Cardiac fibroblast (primary cell): ENCODE data around the gene SP100.
A peak's percentile ranks its signal among the peaks of the same experiment; 100 is the strongest.
"Not testable (repeated sequence)": the region's sequence is repeated elsewhere in the genome, so short reads cannot be mapped to it uniquely, and the experiment has no call there.

ENCODE experiments used
- DNase-seq, 2 donors: peaks; one replicate each; pipeline versions ENCODE4 v3.0.0 to v3.0.0-alpha.2; 2010; ENCODE audit warnings: low read depth in 2 of 2
- H3K4me3 ChIP-seq, 2 donors: replicated peaks in 1 of 2; 1 replicate in 1 of 2; 2 replicates in 1 of 2; pipeline ENCODE4 v1.5.1; 2011; ENCODE audit warnings: low read depth in 2 of 2, low read length in 2 of 2, mild to moderate bottlenecking in 2 of 2, moderate library complexity in 1 of 2
- TF ChIP-seq, protein P1 (sequence below): IDR thresholded peaks from one replicate; pipeline ENCODE4 v1.5.1; 2011; ENCODE audit warnings: low read depth, mild to moderate bottlenecking, low read length, inconsistent platforms

The SP100 gene

GRCh38 chr2:230429513-230429912 lies 13.5 kb downstream of the SP100 start:
- TF ChIP-seq, protein P1, sequence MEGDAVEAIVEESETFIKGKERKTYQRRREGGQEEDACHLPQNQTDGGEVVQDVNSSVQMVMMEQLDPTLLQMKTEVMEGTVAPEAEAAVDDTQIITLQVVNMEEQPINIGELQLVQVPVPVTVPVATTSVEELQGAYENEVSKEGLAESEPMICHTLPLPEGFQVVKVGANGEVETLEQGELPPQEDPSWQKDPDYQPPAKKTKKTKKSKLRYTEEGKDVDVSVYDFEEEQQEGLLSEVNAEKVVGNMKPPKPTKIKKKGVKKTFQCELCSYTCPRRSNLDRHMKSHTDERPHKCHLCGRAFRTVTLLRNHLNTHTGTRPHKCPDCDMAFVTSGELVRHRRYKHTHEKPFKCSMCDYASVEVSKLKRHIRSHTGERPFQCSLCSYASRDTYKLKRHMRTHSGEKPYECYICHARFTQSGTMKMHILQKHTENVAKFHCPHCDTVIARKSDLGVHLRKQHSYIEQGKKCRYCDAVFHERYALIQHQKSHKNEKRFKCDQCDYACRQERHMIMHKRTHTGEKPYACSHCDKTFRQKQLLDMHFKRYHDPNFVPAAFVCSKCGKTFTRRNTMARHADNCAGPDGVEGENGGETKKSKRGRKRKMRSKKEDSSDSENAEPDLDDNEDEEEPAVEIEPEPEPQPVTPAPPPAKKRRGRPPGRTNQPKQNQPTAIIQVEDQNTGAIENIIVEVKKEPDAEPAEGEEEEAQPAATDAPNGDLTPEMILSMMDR: no peak

DNA sequence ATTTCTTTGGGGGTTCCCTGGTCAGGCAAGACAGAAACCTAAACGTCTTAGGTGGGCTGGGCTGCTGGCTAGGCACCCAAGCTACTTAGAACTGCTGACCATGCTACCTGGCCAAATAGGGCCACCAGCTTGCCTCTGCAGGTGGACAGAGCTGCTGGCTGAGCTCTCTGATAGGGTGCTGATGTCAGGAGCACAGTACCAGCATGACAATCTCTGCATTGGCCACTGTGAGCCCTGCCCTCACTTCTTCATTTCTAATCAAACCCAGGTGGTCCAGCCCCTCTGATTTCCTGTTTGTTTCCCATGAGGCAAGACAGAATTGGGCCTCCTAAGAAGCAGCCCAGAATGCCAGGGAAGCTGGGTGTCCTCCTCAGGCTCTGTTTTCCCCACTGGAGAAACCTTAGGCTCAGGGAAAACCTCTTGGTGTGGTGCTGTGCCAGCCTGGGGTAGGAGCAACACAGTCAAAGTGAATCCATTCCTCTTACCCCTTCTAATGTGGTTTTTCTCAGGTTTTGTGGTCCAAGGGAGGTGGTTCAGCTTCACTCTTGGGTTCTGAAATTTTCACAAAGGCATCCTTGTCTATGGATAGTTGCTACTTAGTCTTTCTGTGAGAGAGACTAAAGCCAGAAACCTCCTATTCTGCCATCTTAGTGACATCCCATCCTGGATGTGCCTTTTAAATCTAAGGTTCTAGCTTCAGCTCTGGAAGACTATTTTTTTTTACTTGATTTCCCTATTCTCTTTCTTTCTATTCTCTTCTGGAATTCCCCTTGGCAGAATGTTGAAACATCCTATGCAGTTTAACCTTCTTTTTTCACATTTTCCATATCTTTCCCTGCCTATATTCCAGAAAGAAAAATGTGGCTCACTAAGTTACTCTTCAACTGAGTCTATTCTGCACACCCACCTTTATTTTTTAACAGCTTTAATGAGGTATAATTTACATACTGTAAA lies 15.2 kb downstream of the SP100 start:
- DNase-seq: no peak
- H3K4me3 ChIP-seq: no peak overlapping the region
- TF ChIP-seq, protein P1: no peak

More at GRCh38 chr2:230429513-230429912, 13.5 kb downstream of the SP100 start:
- no peak for DNase-seq
- no peak overlapping the region for H3K4me3 ChIP-seq

- H3K4me3 ChIP-seq: no peak overlapping the region
- peak in 1 of 2 donors; percentile 51 for DNase-seq
- TF ChIP-seq, protein P1: no peak
Observed at GRCh38 chr2:230434677-230435324, 18.8 kb downstream of the SP100 start.

DNA sequence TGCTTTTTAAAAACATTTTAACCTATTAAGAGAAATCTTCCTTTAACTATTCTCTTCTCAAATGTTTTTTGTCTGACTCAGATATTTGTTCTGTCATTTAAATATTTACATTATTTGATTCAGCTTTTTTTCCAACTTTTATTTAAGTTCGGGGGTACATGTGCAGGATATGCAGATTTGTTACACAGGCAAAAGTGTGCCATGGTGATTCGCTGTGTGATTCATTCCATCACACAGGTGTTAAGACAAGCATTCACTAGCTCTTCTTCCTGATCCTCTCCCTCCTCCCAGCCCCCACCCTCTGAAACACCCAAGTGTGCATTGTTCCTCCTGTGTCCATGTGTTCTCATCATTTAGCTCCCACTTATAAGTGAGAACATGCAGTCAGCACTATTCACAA lies 19.4 kb downstream of the SP100 start:
- no peak for DNase-seq
- H3K4me3 ChIP-seq: no peak overlapping the region
- TF ChIP-seq, protein P1: no peak

DNA sequence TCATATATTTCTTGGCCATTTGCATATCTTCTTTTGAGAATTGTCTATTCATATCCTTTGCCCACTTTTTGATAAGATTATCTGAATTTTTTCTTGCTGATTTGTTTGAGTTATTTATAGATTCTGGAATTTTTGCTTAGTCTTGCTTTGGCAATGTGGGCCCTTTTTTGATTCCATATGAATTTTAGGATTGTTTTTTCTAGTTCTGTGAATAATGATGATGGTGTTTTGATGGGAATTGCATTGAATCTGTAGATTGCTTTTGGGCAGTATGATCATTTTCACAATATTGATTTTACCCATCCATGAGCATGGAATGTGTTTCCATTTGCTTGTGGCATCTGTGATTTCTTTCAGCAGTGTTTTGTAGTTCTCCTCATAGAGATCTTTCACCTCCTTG lies 23.1 kb downstream of the SP100 start:
- not testable (repeated sequence) for DNase-seq, H3K4me3 ChIP-seq

DNA sequence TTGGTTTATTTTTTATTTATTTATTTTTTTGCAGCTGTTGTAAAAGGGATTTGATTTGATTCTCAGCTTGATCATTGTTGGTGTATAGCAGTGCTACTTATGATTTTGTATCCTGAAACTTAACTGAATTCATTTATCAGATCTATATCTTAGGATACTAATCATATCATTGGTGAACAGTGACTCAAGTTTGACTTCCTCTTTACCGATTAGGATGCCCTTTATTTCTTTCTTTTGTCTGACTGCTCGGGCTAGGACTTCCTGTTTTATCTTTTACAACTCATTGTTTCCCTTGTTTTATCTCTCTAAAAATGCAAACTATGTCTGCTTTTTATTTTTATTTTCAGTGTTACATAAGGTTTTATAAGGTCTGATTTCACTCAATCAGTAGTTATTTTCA lies 23.6 kb downstream of the SP100 start:
- DNase-seq: peak in 1 of 2 donors; percentile 37
- TF ChIP-seq, protein P1: no peak
- no peak overlapping the region for H3K4me3 ChIP-seq

GRCh38 chr2:230441227-230441897 lies 25.4 kb downstream of the SP100 start:
- TF ChIP-seq, protein P1: no peak
- DNase-seq: peak; percentile 65 to 72
- no peak overlapping the region for H3K4me3 ChIP-seq
